Natural killer cell treated with Interleukin-12 subunit alpha and Interleukin-12 subunit beta and Interleukin-15 and Interleukin-18, amount 100 ng/mL, for 72 hours (primary cell): ENCODE data around the gene FN1. TPM values are rescaled to one million over a fixed set of nuclear protein-coding genes. Genes with fewer than 3 reads are reported as not detected.

Experiments used
- ATAC-seq, 2 donors: fragments of 150-1000 bp; cut with Tn5 transposase in 1 of 2; sonication (Bioruptor Pico), chemical (Tn5 transposase) in 1 of 2; 2 replicates each; pipeline ENCODE4 v1.10.0; 2021
- DNase-seq: peaks from one replicate; pipeline ENCODE4 v3.0.0; 2022; ENCODE audit warnings: low spot score
- H3K27ac Mint-ChIP-seq, 2 donors: 1 replicate in 1 of 2; 2 replicates in 1 of 2; pipeline ENCODE4 v1.8.0; 2022; ENCODE audit warnings: mixed read lengths in 2 of 2, mild to moderate bottlenecking in 1 of 2, moderate library complexity in 1 of 2
- H3K27me3 Mint-ChIP-seq, 2 donors: 1 replicate in 1 of 2; 2 replicates in 1 of 2; pipeline ENCODE4 v1.8.0; 2022; ENCODE audit warnings: mixed read lengths in 2 of 2
- H3K36me3 Mint-ChIP-seq: one replicate; pipeline ENCODE4 v1.8.0; 2022; ENCODE audit warnings: mixed read lengths
- H3K4me1 Mint-ChIP-seq, 2 donors: 1 replicate in 1 of 2; 2 replicates in 1 of 2; pipeline ENCODE4 v1.8.0; 2022; ENCODE audit warnings: low read depth in 2 of 2, mixed read lengths in 2 of 2, mild to moderate bottlenecking in 1 of 2
- H3K4me3 Mint-ChIP-seq: one replicate; pipeline ENCODE4 v1.8.0; 2022; ENCODE audit warnings: mixed read lengths
- H3K9me3 Mint-ChIP-seq: 2 replicates; pipeline ENCODE4 v1.8.0; 2022; ENCODE audit warnings: mixed read lengths
- total RNA-seq, 2 donors: library from RNA; stranded (reverse); gene quantifications; one replicate each; pipeline ENCODE4 v1.2.3, GENCODE V29; 2022

FN1 gene
- total RNA-seq, 2 donors from 2014 or later = 8.7 to 8.8 TPM

DNA sequence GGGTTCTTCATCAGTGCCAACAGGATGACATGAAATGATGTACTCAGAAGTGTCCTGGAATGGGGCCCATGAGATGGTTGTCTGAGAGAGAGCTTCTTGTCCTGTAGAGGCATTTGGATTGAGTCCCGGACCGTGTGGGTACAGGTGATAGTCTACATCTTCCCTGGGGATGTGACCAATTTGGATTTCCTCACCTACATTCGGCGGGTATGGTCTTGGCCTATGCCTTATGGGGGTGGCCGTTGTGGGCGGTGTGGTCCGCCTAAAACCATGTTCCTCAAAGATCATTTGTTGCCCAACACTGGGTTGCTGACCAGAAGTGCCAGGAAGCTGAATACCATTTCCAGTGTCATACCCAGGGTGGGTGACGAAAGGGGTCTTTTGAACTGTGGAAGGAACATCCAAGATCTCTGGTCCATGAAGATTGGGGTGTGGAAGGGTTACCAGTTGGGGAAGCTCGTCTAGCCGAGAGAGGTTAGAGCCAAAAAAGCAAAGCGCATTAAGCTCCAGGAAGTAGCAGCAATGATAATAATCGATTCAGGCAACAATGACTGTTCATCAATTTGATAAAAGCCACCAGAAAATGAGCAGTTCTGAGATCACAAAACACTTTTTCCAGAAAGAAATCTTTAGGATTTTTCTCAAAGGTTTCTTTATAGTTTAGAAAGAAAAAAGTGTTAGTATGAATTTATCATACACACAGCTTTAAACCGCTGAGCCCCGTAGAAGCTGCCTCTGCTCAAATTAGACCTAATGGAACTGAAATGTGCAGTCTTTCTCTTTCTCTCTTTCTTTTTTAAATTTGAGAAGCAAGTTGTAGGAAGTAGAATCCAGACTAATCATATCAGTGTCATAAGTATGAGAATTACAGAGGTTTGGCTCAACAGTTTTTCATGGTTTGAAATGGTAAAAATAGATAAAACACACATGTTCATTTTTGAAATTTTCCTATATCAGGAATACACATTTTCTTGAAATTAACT is 63.7 kb downstream of the FN1 start:
- H3K27me3 Mint-ChIP-seq = no peaks in the 10 kb centered on the region
- H3K36me3 Mint-ChIP-seq = no peaks in the 10 kb centered on the region
- H3K9me3 Mint-ChIP-seq = no peaks in the 10 kb centered on the region
- no peaks in the 10 kb centered on the region for H3K4me1 Mint-ChIP-seq
- ATAC-seq (no peak), DNase-seq (no peak)
- no peak overlapping the region for H3K27ac Mint-ChIP-seq
- H3K4me3 Mint-ChIP-seq = no peak overlapping the region

DNA sequence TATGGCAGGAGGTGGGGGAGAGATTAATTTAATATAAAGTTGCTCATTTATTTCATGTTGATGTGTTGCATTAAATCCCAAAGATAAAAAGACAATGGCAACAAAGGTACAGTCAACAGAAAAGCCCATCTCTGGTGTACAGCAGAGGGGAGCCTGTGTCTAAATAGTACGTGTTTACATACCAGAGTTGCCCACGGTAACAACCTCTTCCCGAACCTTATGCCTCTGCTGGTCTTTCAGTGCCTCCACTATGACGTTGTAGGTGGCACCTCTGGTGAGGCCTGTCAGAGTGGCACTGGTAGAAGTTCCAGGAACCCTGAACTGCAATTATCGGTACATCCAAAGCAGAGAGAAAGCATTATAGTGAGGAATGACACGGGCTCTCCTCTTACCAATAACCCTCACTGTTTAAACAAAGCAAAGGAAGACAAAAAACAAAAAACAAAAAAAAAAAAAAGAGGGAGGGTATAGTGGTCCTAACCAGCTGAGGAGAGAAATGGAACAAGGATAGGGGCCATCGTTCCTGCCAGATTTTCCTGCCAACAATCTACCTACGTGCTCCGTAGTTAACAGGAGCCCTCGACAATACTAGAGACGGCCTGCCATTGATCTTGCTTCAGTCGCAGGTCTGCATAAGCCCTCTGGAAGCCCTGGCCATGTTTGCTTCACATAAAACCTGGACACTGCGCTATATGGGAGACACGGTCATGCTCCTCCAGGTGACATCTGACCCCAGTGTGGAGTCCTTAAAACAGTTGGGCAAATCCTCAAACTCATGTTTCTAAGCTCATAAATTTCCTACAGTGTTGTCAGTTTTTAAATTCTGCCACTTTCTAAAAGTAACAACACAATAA is 65.5 kb downstream of the FN1 start:
- no peak for DNase-seq
- H3K36me3 Mint-ChIP-seq = no peaks in the 10 kb centered on the region
- no peaks in the 10 kb centered on the region for H3K4me1 Mint-ChIP-seq
- no peak overlapping the region for H3K27ac Mint-ChIP-seq
- no peak overlapping the region for H3K4me3 Mint-ChIP-seq
- no peak for ATAC-seq
- no peaks in the 10 kb centered on the region for H3K27me3 Mint-ChIP-seq
- no peaks in the 10 kb centered on the region for H3K9me3 Mint-ChIP-seq

DNA sequence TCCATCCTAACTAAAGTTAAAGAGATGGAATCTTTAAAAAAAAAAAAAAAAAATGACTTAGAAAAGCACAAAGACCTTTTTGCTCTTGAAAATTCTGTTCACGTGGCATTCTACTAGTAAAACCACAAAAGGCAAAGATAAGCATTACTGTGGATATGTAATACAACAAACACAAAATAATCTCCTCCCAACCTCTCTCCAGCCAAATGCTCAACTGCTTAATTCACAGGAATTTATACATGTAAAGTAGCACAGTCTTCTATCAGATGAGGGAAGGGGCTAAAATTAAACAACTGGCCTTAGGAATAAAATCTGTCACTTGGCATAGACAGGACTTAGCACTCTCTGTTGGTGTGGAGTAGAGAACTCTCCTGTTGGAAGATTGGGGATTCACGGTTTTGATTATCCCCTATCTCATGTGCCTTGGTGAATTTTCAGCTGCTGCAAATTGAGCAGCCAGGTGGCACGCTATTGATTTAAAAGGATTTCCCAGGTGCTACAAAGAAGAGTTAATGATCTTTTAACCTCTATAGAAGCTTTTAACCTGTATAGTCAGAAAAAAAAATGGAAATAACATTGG is 66.6 kb downstream of the FN1 start:
- no peaks in the 10 kb centered on the region for H3K36me3 Mint-ChIP-seq
- no peaks in the 10 kb centered on the region for H3K4me1 Mint-ChIP-seq
- no peaks in the 10 kb centered on the region for H3K9me3 Mint-ChIP-seq
- ATAC-seq (no peak), DNase-seq (no peak)
- H3K27me3 Mint-ChIP-seq = no peaks in the 10 kb centered on the region
- H3K27ac Mint-ChIP-seq = no peak overlapping the region
- no peak overlapping the region for H3K4me3 Mint-ChIP-seq

DNA sequence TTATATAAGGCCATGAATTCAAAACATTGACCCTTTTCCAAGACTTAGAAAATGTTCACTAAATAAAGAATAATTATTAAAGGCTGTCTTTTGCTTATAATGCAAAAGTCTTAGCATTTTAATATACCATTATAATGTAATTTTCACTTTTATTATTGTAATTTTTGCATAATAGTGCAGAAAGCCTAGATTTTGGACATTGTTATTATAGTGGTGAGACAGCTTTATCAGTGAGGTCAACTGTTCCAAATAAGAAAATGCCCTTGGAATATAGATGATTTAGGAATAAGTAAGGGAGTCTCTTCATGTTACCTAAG is 67.4 kb downstream of the FN1 start:
- H3K4me3 Mint-ChIP-seq = no peak overlapping the region
- ATAC-seq = no peak

DNA sequence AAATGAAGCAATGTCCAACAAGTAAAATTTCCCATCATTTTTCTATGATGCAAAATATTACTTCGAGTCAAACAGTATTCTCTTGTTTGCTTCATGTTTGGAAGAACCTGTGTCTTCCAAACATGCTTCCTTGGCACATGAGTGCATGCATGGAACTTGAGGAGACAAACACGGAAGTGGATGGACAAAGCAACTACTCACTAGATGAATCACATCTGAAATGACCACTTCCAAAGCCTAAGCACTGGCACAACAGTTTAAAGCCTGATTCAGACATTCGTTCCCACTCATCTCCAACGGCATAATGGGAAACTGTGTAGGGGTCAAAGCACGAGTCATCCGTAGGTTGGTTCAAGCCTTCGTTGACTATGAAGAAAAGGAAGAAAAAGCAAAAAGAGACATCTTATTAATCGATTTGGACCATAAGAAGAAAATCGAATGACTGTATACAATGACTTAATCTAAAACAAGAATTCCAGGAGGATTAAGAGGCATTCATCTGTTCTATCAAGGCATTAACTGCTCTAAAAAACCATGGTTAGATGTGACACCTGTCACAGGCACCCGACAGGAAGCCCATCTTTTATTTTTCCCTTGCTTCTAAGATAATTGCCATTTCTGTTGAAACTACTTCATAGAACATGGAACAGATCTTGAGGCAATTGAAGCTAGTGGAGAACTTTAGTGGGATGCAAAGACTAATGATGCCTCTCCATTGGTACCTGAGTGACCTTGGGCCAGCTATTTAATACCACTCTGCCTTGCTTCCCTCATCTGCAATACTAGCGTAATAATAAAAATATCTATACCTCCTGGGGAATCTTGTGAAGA is 68.0 kb downstream of the FN1 start:
- Mint-ChIP-seq H3K27me3 (no peaks in the 10 kb centered on the region), H3K9me3 (no peaks in the 10 kb centered on the region)
- no peak for ATAC-seq

More for the DNA sequence above, 67.4 kb downstream of the FN1 start:
- no peaks in the 10 kb centered on the region for H3K36me3 Mint-ChIP-seq
- no peaks in the 10 kb centered on the region for H3K9me3 Mint-ChIP-seq
- no peaks in the 10 kb centered on the region for H3K27me3 Mint-ChIP-seq
- DNase-seq = no peak
- no peaks in the 10 kb centered on the region for H3K4me1 Mint-ChIP-seq
- H3K27ac Mint-ChIP-seq = no peak overlapping the region

DNA sequence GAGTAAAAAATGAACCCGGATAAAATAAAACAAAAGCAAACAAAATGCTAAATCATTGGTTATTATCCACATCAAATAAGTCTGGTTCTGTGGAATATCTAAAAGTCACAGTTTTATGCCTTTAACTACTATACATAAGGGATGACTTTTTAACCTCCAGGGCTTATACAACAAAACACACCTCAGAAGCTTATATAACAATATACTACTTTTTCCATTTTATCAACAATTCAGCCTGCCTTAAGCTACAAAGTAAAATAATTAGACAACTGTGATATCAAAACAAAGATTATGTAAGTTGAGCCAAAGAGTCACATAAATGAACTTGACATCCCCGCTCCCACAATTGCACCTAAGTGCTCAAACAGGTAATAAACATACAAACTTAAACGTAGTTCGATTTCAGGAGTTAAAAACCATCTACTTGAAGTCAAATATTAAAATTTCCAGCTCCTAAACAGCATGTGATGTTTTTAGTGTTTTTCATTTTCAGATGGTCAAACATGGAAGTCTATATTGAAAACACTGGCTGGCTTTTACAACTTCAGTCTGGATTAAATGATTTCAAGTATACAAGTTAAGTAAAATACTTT is 69.3 kb downstream of the FN1 start:
- no peak overlapping the region for H3K4me3 Mint-ChIP-seq
- no peaks in the 10 kb centered on the region for H3K9me3 Mint-ChIP-seq
- H3K27ac Mint-ChIP-seq = no peak overlapping the region
- H3K4me1 Mint-ChIP-seq = no peaks in the 10 kb centered on the region
- DNase-seq (no peak), ATAC-seq (no peak)
- no peaks in the 10 kb centered on the region for H3K36me3 Mint-ChIP-seq
- H3K27me3 Mint-ChIP-seq = no peaks in the 10 kb centered on the region

More for the DNA sequence above, 68.0 kb downstream of the FN1 start:
- Mint-ChIP-seq H3K4me1 (no peaks in the 10 kb centered on the region), H3K36me3 (no peaks in the 10 kb centered on the region), H3K4me3 (no peak overlapping the region), H3K27ac (no peak overlapping the region)
- DNase-seq = no peak

DNA sequence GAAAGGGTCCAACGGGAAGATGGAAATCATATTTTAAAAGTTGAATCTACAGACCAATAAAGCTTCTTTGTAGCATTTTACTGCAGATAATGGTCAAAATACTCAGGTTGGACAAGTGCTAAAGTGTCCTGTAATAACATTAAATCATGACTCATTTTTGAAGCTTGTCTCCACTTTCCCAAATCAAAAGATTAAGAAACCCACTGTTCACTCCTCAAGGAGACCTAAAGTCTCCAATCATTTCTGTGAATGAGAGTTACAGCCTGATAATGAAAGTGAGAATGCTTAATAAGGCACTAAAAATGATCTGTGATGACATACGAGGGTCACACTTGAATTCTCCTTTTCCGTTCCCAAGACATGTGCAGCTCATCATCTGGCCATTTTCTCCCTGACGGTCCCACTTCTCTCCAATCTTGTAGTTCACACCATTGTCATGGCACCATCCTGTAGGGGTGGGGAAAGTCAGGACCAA is 70.6 kb downstream of the FN1 start:
- H3K36me3 Mint-ChIP-seq = no peaks in the 10 kb centered on the region
- H3K27ac Mint-ChIP-seq = no peak overlapping the region
- no peaks in the 10 kb centered on the region for H3K27me3 Mint-ChIP-seq
- ATAC-seq (no peak), DNase-seq (no peak)
- no peaks in the 10 kb centered on the region for H3K9me3 Mint-ChIP-seq
- no peaks in the 10 kb centered on the region for H3K4me1 Mint-ChIP-seq
- H3K4me3 Mint-ChIP-seq = no peak overlapping the region

DNA sequence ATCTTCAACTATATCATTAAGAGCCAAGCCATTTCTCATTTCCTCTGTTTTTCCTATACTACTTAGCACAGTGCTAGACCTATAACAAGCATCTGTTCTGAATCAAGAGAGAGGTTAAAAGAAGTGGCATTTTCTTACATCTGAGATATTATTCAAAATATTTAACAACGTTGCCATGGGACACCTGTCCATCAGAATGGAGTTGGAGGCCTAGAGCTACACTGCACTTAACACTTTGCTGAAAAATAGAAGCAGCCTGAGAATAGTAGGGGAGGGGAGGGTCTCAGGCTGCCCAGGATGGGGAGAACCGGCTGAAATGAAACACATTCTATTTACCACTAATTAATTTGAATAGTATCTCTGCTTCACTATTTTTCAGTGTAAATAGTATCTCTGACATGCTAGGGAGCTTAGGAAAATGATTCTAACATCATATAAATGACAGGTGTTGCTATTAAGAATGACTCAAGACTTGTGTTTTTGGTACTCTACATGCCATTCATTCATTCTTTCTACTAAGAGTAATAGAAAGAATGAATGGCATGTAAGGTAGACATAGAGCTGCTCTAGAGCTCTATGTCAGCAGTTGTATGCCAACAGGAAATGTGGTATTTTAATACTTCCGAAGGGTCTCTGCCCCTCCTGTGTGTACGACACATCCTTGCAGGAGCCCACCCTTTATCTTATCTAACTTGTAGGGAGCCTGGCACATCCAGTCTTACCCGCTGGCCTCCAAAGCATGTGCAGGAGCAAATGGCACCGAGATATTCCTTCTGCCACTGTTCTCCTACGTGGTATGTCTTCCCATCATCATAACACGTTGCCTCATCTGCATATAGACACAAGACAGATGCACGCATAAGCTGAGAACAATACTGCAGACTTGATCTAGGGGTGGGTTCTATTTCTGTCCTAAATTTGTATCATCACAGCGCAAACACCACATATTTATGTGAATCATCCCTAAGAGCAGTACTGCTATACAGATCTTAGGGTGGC is 71.4 kb downstream of the FN1 start:
- H3K4me1 Mint-ChIP-seq = no peaks in the 10 kb centered on the region
- DNase-seq = no peak
- H3K9me3 Mint-ChIP-seq = no peaks in the 10 kb centered on the region
- no peaks in the 10 kb centered on the region for H3K27me3 Mint-ChIP-seq
- H3K27ac Mint-ChIP-seq = no peak overlapping the region
- no peaks in the 10 kb centered on the region for H3K36me3 Mint-ChIP-seq
- no peak overlapping the region for H3K4me3 Mint-ChIP-seq
- no peak for ATAC-seq

DNA sequence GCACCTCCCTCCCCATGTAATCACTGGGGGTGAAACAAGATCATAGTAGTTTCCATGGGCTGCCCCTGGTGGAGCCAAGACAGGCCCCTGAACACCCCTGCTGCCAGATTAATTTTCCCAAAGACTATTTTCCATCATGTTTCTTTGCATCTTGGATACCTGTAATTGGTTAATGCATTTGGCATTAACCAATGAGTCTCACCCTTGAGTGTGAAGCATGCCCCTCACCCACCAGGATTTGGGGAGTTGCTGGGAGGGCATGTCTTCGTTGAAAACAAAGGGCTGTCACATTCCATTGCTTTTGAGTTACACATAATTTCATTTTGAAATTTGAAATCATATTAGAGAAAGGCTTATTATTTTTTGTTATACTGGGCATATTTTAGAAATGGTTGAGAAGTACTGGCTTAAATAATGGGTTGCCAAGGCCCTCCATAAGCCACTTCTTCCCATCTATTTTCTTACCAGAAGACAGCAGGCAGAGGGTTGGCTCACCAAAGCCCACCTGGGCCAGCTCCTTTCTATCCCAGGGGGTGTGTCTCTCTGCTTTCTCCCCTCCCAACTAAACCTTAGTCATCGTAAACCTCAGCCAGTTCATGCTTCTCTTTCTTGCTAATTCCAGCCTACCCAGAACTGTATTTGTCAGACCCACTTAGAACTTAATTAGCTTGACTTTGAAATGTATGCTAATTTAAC is 72.3 kb downstream of the FN1 start:
- no peaks in the 10 kb centered on the region for H3K27me3 Mint-ChIP-seq
- no peaks in the 10 kb centered on the region for H3K9me3 Mint-ChIP-seq
- no peaks in the 10 kb centered on the region for H3K4me1 Mint-ChIP-seq
- no peak overlapping the region for H3K27ac Mint-ChIP-seq
- no peak overlapping the region for H3K4me3 Mint-ChIP-seq
- DNase-seq (no peak), ATAC-seq (no peak)
- no peaks in the 10 kb centered on the region for H3K36me3 Mint-ChIP-seq

DNA sequence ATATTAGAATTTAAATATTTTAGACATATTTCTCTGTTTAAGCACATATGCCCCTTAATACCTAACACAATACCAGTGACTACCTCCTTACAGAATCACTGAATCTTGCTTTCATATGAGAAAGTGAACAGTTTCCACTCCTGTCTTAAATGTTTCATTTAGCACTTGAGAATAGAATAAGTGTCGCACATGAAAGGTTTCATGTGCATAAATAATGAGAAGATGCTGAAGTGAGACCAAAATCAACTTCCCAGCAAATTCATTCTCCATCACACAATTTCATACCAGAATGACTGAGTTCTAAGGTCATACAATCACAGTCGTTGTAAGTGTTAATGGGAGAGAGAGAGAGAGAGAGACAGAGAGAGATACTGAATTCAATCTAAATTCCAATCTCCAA is 72.8 kb downstream of the FN1 start:
- H3K9me3 Mint-ChIP-seq = no peaks in the 10 kb centered on the region
- no peaks in the 10 kb centered on the region for H3K4me1 Mint-ChIP-seq

DNA sequence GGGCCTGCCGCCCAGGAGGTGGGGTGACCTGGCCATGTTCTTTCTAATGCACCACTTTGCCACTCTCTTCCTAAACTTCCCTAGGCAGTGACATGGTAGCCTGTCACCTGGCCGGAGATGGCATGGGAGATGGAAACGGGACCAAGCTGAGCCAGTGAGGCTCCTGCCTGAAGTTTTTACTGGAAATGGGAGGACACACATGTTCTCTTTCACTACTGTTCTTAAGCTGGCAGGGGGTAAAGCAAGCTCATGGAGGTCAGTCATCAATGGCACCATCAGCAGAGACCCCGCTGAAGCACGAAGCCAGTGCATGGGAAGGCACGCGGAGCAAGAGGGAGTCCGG is 73.3 kb downstream of the FN1 start:
- H3K9me3 Mint-ChIP-seq = no peaks in the 10 kb centered on the region
- no peaks in the 10 kb centered on the region for H3K27me3 Mint-ChIP-seq
- ATAC-seq = no peak

More for the DNA sequence above, 72.8 kb downstream of the FN1 start:
- Mint-ChIP-seq H3K4me3 (no peak overlapping the region), H3K36me3 (no peaks in the 10 kb centered on the region), H3K27me3 (no peaks in the 10 kb centered on the region), H3K27ac (no peak overlapping the region)
- DNase-seq = no peak
- ATAC-seq = no peak

More for the DNA sequence above, 73.3 kb downstream of the FN1 start:
- no peak overlapping the region for H3K27ac Mint-ChIP-seq
- DNase-seq = no peak
- H3K4me3 Mint-ChIP-seq = no peak overlapping the region
- no peaks in the 10 kb centered on the region for H3K36me3 Mint-ChIP-seq
- no peaks in the 10 kb centered on the region for H3K4me1 Mint-ChIP-seq
